Calu3 (cell line): Measurements from ENCODE around the gene NCBP2L. TPM values are rescaled to one million over a fixed set of nuclear protein-coding genes. Genes with fewer than 3 reads are reported as not detected.
A peak's percentile ranks its signal among the peaks of the same experiment; 100 is the strongest.

Experiments
- BruUV-seq: library from RNA; stranded (reverse); fragments of 400-500 nt; replicated peaks from 2 replicates; lab custom pipeline; 2021; lab: Mats Ljungman, UMichigan
- CTCF ChIA-PET: fragments of 300-600 bp; sonication (Branson Sonifier 250); formaldehyde crosslinking; loops from one replicate; lab custom pipeline; 2022; ENCODE audit warnings: antibody characterized with exemption; lab: Charles Lee
- DNase-seq: peaks from one replicate; pipeline ENCODE4 v3.0.0; 2022
- H3K27ac Mint-ChIP-seq: one replicate; pipeline ENCODE4 v1.8.0; 2022; ENCODE audit warnings: mixed read lengths; ENCODE audit not compliant: unreplicated experiment
- H3K27me3 Mint-ChIP-seq: one replicate; pipeline ENCODE4 v1.8.0; 2022; ENCODE audit warnings: mixed read lengths; ENCODE audit not compliant: unreplicated experiment
- H3K36me3 Mint-ChIP-seq: one replicate; pipeline ENCODE4 v1.8.0; 2022; ENCODE audit warnings: mild to moderate bottlenecking, moderate library complexity, mixed read lengths; ENCODE audit not compliant: insufficient read depth, unreplicated experiment
- H3K4me1 Mint-ChIP-seq: one replicate; pipeline ENCODE4 v1.8.0; 2022; ENCODE audit warnings: mild to moderate bottlenecking, low read depth, mixed read lengths; ENCODE audit not compliant: unreplicated experiment
- H3K4me3 Mint-ChIP-seq: one replicate; pipeline ENCODE4 v1.8.0; 2022; ENCODE audit warnings: mild to moderate bottlenecking, low read depth, moderate library complexity, mixed read lengths; ENCODE audit not compliant: unreplicated experiment
- H3K9me3 Mint-ChIP-seq: one replicate; pipeline ENCODE4 v1.8.0; 2022; ENCODE audit warnings: low read depth, mixed read lengths; ENCODE audit not compliant: unreplicated experiment
- intact Hi-C: fragments of 100-400 bp; cut with micrococcal nuclease; formaldehyde crosslinking; loops from one replicate; pipeline ENCODE4 v1.10.0; 2022; ENCODE audit not compliant: unreplicated experiment
- total RNA-seq: library from RNA; stranded (reverse); gene quantifications from 2 replicates; pipeline ENCODE4 v1.2.3, GENCODE V29; 2022
- TF ChIP-seq, protein P1 (sequence below): fragments of 200-600 bp; IDR thresholded peaks from one replicate; pipeline ENCODE4 v1.8.0; 2022; ENCODE audit warnings: antibody characterized with exemption; ENCODE audit not compliant: unreplicated experiment

Gene NCBP2L
- total RNA-seq, 1 experiment from 2014 or later, result not detected

- CTCF ChIA-PET, result interaction anchor here (0.7 to 1.7 kb wide), 6 partner anchors 10 to 424 kb away, joined by 3 to 18 read pairs (median 4); no protein-coding TSS in a partner anchor
- Mint-ChIP-seq H3K27ac (peak overlapping the region; percentile 84), H3K36me3 (peaks cover 7% of the 10 kb centered on the region), H3K4me3 (no peak overlapping the region), H3K4me1 (peaks cover 45% of the 10 kb centered on the region), H3K27me3 (no peaks in the 10 kb centered on the region), H3K9me3 (no peaks in the 10 kb centered on the region)
- TF ChIP-seq, protein P1, sequence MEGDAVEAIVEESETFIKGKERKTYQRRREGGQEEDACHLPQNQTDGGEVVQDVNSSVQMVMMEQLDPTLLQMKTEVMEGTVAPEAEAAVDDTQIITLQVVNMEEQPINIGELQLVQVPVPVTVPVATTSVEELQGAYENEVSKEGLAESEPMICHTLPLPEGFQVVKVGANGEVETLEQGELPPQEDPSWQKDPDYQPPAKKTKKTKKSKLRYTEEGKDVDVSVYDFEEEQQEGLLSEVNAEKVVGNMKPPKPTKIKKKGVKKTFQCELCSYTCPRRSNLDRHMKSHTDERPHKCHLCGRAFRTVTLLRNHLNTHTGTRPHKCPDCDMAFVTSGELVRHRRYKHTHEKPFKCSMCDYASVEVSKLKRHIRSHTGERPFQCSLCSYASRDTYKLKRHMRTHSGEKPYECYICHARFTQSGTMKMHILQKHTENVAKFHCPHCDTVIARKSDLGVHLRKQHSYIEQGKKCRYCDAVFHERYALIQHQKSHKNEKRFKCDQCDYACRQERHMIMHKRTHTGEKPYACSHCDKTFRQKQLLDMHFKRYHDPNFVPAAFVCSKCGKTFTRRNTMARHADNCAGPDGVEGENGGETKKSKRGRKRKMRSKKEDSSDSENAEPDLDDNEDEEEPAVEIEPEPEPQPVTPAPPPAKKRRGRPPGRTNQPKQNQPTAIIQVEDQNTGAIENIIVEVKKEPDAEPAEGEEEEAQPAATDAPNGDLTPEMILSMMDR, result no peak
- BruUV-seq, result no TSS peak
- peak; percentile 12 for DNase-seq
- intact Hi-C loops, result loop anchor here (5.0 kb wide), 2 partner anchors 46 to 54 kb away; partner anchors contain the start of genes NCBP2L and TSC22D3
These were observed 46.4 kb upstream of the NCBP2L start for GRCh38 chrX:107730991-107731766.

DNA sequence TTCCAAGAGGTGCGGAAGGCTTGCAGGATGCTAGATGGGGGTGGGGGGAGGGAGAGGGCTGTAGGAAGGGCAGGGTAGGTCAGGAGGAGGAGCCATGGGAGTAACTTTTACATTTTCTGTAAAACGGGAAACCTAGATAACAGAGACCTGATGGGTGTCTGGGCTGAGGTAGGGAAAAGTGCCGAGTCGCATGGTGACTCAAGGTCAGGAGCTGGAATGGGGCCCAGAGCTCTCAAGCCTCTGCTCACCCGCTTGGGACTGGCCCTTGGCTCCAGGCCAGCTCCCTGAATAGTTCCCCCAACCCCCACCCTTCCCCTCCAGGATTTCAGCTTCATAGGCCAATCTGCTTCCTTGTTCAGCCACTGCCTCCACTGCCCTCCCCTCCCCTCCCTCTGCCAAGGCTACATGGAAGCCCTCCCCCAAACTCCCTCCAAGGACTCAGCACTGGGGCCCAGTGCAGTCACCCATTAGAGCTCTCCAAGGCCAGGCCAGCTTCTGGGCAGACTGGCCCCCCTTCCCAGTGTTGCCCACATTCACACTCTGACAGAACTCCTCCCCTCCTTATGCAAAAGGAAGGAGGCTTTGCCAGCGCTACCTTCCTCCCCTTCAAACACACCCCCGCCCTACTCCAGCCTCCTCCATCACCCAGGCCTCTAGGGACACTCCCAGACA lies 45.6 kb upstream of the NCBP2L start:
- no peaks in the 10 kb centered on the region for H3K9me3 Mint-ChIP-seq
- DNase-seq, result peak; percentile 87
- CTCF ChIA-PET, result interaction anchor here (0.6 to 1.7 kb wide), 14 partner anchors 10 to 424 kb away, joined by 3 to 18 read pairs (median 4); partner anchors contain the start of genes NCBP2L and TSC22D3
- TF ChIP-seq, protein P1, result no peak
- no TSS peak for BruUV-seq
- intact Hi-C loops, result loop anchor here (1.0 to 5.0 kb wide), 3 partner anchors 10 to 55 kb away; partner anchors contain the start of genes NCBP2L and TSC22D3
- H3K4me3 Mint-ChIP-seq, result no peak overlapping the region
- H3K36me3 Mint-ChIP-seq, result peaks cover 7% of the 10 kb centered on the region
- peaks cover 37% of the 10 kb centered on the region for H3K4me1 Mint-ChIP-seq
- H3K27ac Mint-ChIP-seq, result peak overlapping the region; percentile 84
- no peaks in the 10 kb centered on the region for H3K27me3 Mint-ChIP-seq

GRCh38 chrX:107733686-107734085 lies 43.8 kb upstream of the NCBP2L start:
- TF ChIP-seq, protein P1, result no peak
- Mint-ChIP-seq H3K4me3 (no peak overlapping the region), H3K27me3 (no peaks in the 10 kb centered on the region), H3K4me1 (peaks cover 31% of the 10 kb centered on the region), H3K27ac (no peak overlapping the region), H3K36me3 (peaks cover 7% of the 10 kb centered on the region), H3K9me3 (no peaks in the 10 kb centered on the region)
- BruUV-seq, result no TSS peak
- CTCF ChIA-PET, result no interaction called here
- no peak for DNase-seq
- intact Hi-C loops, result loop anchor here (5.0 kb wide), 2 partner anchors 44 to 56 kb away; partner anchors contain the start of genes NCBP2L and TSC22D3

DNA sequence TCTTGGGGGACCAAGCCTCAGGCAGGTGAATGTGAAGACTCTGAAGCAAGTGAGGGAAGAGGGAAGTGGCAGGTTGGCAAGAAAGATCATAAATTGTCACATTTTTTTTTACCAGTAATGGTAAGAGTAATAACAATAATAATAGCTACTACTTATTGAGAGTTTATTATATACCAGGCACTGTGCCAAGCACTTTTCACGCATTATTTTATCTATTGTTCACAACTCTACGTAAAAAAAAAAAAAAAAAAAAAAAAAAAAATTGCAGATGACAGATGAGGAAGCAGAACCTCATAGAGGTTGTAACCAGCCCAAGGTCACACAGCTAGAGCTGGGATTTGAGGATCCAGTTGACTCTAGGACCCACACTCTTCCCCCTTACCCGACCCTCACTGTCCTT lies 42.9 kb upstream of the NCBP2L start:
- Mint-ChIP-seq H3K4me1 (peaks cover 26% of the 10 kb centered on the region), H3K9me3 (no peaks in the 10 kb centered on the region), H3K27ac (no peak overlapping the region), H3K27me3 (no peaks in the 10 kb centered on the region), H3K36me3 (peaks cover 7% of the 10 kb centered on the region), H3K4me3 (no peak overlapping the region)
- TF ChIP-seq, protein P1, result no peak
- CTCF ChIA-PET, result no interaction called here
- no peak for DNase-seq
- BruUV-seq, result no TSS peak
- intact Hi-C loops, result loop anchor here (5.0 kb wide), 2 partner anchors 43 to 57 kb away; partner anchors contain the start of genes NCBP2L and TSC22D3
